HCT116 (cell line): ENCODE data around the gene DLG2. TPM values are rescaled to one million over a fixed set of nuclear protein-coding genes. Genes with fewer than 3 reads are reported as not detected.

Experiments used
- ATAC-seq: fragments of 200-7000 bp; cut with Tn5 transposase; 2 replicates; pipeline ENCODE4 v1.9.1; 2020; ENCODE audit warnings: mild to moderate bottlenecking, moderate library complexity
- BruUV-seq: library from RNA; stranded (reverse); fragments of 400-500 nt; replicated peaks from 2 replicates; lab custom pipeline; 2021; lab: Mats Ljungman, UMichigan
- CTCF ChIA-PET: fragments of 300-600 bp; sonication (Branson Sonifier 250); formaldehyde crosslinking; loops from one replicate; lab custom pipeline; 2021; ENCODE audit warnings: antibody characterized with exemption; lab: Charles Lee
- POLR2A ChIA-PET: fragments of 300-600, 350-600 bp; sonication (Branson Sonifier 250); formaldehyde crosslinking; loops from one replicate; lab custom pipeline; 2021; ENCODE audit warnings: antibody characterized with exemption; lab: Charles Lee
- RAD21 ChIA-PET, 2 experiments: fragments of 300-600 bp; sonication (Branson Sonifier 250); formaldehyde crosslinking; loops; one replicate each; lab custom pipeline; 2023; ENCODE audit warnings: low total read pairs in 2 of 2; ENCODE audit not compliant: uncharacterized antibody in 2 of 2, unreplicated experiment in 2 of 2, low non-redundant PET in 1 of 2; lab: Charles Lee
- DNase-seq: peaks from one replicate; pipeline ENCODE4 v3.0.0-alpha.2; 2010; ENCODE audit warnings: low read depth, low spot score
- H2AFZ ChIP-seq: fragments of 200-600 bp; shearing (Covaris generic), sonication (generic); 2 replicates; pipeline ENCODE4 v1.6.1; 2017; ENCODE audit warnings: low read depth, mixed run types, mixed read lengths, antibody characterized with exemption, low read length; ENCODE audit not compliant: poor library complexity, severe bottlenecking
- H3K27ac ChIP-seq: 2 replicates; pipeline ENCODE4 v1.5.1; 2012; ENCODE audit warnings: low read depth, low read length
- H3K27me3 ChIP-seq: fragments of 200-600 bp; sonication (generic); 2 replicates; pipeline ENCODE4 v1.6.1; 2016; ENCODE audit warnings: mixed run types, low read length, mixed read lengths; ENCODE audit not compliant: insufficient read depth
- H3K36me3 ChIP-seq, 2 experiments: fragments of 200-500 bp in 1 of 2; fragments of 200-600 bp in 1 of 2; sonication (Bioruptor generic) in 1 of 2; sonication (generic) in 1 of 2; 2 replicates each; pipeline versions ENCODE4 v1.5.1 to v1.6.1; 2014 to 2016; ENCODE audit warnings: low read length in 2 of 2, inconsistent platforms in 1 of 2, mixed read lengths in 1 of 2, mixed run types in 1 of 2; ENCODE audit not compliant: insufficient read depth in 2 of 2, control insufficient read depth in 1 of 2
- H3K4me1 ChIP-seq, 2 experiments: fragments of 200-600 bp in 1 of 2; sonication (generic) in 1 of 2; 2 replicates each; pipeline versions ENCODE4 v1.5.1 to v1.6.1; 2012 to 2017; ENCODE audit warnings: low read length in 2 of 2, inconsistent platforms in 1 of 2, mild to moderate bottlenecking in 1 of 2, mixed read lengths in 1 of 2, mixed run types in 1 of 2, moderate library complexity in 1 of 2; ENCODE audit not compliant: insufficient read depth in 2 of 2, control insufficient read depth in 1 of 2
- H3K4me2 ChIP-seq: fragments of 200-600 bp; sonication (generic); 2 replicates; pipeline ENCODE4 v1.6.1; 2017; ENCODE audit warnings: mixed run types, low read length, mixed read lengths
- H3K4me3 ChIP-seq, 2 experiments: fragments of 200-600 bp in 1 of 2; sonication (generic) in 1 of 2; replicated peaks in 1 of 2; 2 replicates each; pipeline ENCODE4 v1.5.1; 2011 to 2016; ENCODE audit warnings: low read length in 2 of 2, control low read depth in 1 of 2, low read depth in 1 of 2, mild to moderate bottlenecking in 1 of 2, mixed read lengths in 1 of 2, mixed run types in 1 of 2
- H3K79me2 ChIP-seq: fragments of 200-600 bp; sonication (generic); 2 replicates; pipeline ENCODE4 v1.6.1; 2017; ENCODE audit warnings: mild to moderate bottlenecking, mixed run types, low read length, moderate library complexity, mixed read lengths; ENCODE audit not compliant: insufficient read depth
- H3K9ac ChIP-seq: fragments of 200-600 bp; sonication (generic); 2 replicates; pipeline ENCODE4 v1.6.1; 2016; ENCODE audit warnings: low read length, mixed read lengths
- H3K9me2 ChIP-seq: fragments of 200-600 bp; sonication (generic), shearing (Covaris generic); 2 replicates; pipeline ENCODE4 v1.6.1; 2017; ENCODE audit warnings: mixed run types, mild to moderate bottlenecking, moderate library complexity; ENCODE audit not compliant: insufficient read depth
- H3K9me3 ChIP-seq, 2 experiments: fragments of 200-500 bp in 1 of 2; fragments of 200-600 bp in 1 of 2; sonication (Bioruptor generic) in 1 of 2; sonication (generic) in 1 of 2; 2 replicates each; pipeline ENCODE4 v1.6.1; 2014 to 2017; ENCODE audit warnings: low read length in 2 of 2, mixed read lengths in 2 of 2, inconsistent platforms in 1 of 2, low read depth in 1 of 2, mild to moderate bottlenecking in 1 of 2, mixed run types in 1 of 2, moderate library complexity in 1 of 2; ENCODE audit not compliant: control insufficient read depth in 1 of 2, insufficient read depth in 1 of 2
- H4K20me1 ChIP-seq: fragments of 200-600 bp; sonication (generic), shearing (Covaris generic); 2 replicates; pipeline ENCODE4 v1.6.1; 2017; ENCODE audit warnings: mixed run types, mild to moderate bottlenecking, moderate library complexity; ENCODE audit not compliant: insufficient read depth
- ATF3 ChIP-seq: IDR thresholded peaks from 2 replicates; pipeline ENCODE4 v1.6.1; 2012
- EGR1 ChIP-seq: IDR thresholded peaks from 2 replicates; pipeline ENCODE4 v1.6.1; 2012; ENCODE audit warnings: low read depth
- ELF1 ChIP-seq: IDR thresholded peaks from 2 replicates; pipeline ENCODE4 v1.6.1; 2012; ENCODE audit warnings: low read depth, borderline replicate concordance
- EZH2 ChIP-seq: fragments of 200-600 bp; sonication (generic); IDR thresholded peaks from 2 replicates; pipeline ENCODE4 v1.6.1; 2017; ENCODE audit warnings: antibody characterized with exemption, mixed run types
- EZH2phosphoT487 ChIP-seq: fragments of 200-600 bp; IDR thresholded peaks from 2 replicates; pipeline ENCODE4 v1.6.1; 2018; ENCODE audit warnings: antibody characterized with exemption, borderline replicate concordance
- JUND ChIP-seq: IDR thresholded peaks from 2 replicates; pipeline ENCODE4 v1.6.1; 2012
- POLR2AphosphoS5 ChIP-seq: IDR thresholded peaks from 2 replicates; pipeline ENCODE4 v1.6.1; 2011; ENCODE audit warnings: mild to moderate bottlenecking, low read depth, low read length, moderate library complexity
- RAD21 ChIP-seq: IDR thresholded peaks from 2 replicates; pipeline ENCODE4 v1.6.1; 2012; ENCODE audit warnings: low read depth, mild to moderate bottlenecking
- SP1 ChIP-seq: IDR thresholded peaks from 2 replicates; pipeline ENCODE4 v1.6.1; 2012; ENCODE audit warnings: low read depth
- SRF ChIP-seq: IDR thresholded peaks from 2 replicates; pipeline ENCODE4 v1.6.1; 2012; ENCODE audit warnings: low read depth
- YY1 ChIP-seq: IDR thresholded peaks from 2 replicates; pipeline ENCODE4 v1.6.1; 2011; ENCODE audit warnings: low read length, low read depth, moderate library complexity, mild to moderate bottlenecking; ENCODE audit not compliant: insufficient replicate concordance; ENCODE audit errors: extremely low read depth
- ZBTB33 ChIP-seq: IDR thresholded peaks from 2 replicates; pipeline ENCODE4 v1.6.1; 2011; ENCODE audit warnings: mild to moderate bottlenecking, low read length, moderate library complexity; ENCODE audit not compliant: insufficient replicate concordance; ENCODE audit errors: extremely low read depth
- ZFX ChIP-seq: fragments of 450-650 bp; IDR thresholded peaks from 2 replicates; pipeline ENCODE4 v1.6.1; 2017
- ZNF274 ChIP-seq: fragments of 200-500 bp; sonication (Bioruptor generic); IDR thresholded peaks from 2 replicates; pipeline ENCODE4 v1.6.1; 2014; ENCODE audit warnings: mild to moderate bottlenecking, low read depth, low read length, inconsistent platforms
- intact Hi-C: fragments of 100-400 bp; cut with micrococcal nuclease; formaldehyde crosslinking; loops from 2 replicates; pipeline ENCODE4 v1.10.0; 2022
- total RNA-seq: library from RNA; stranded (reverse); gene quantifications from one replicate; pipeline ENCODE4 v1.2.1, GENCODE V29; 2021; ENCODE audit not compliant: unreplicated experiment
- TF ChIP-seq, protein P1 (sequence below): IDR thresholded peaks from 2 replicates; pipeline ENCODE4 v1.6.1; 2012; ENCODE audit warnings: low read depth

The DLG2 gene
- total RNA-seq, 1 experiment from 2014 or later, result 2.4 TPM

GRCh38 chr11:85127349-85127748 is 499.8 kb downstream of the DLG2 start:
- no TSS peak for BruUV-seq
- no peak overlapping the region for H3K4me2 ChIP-seq
- ChIA-PET RAD21 (no interaction called here), POLR2A (no interaction called here), CTCF (no interaction called here)
- no peak overlapping the region for H2AFZ ChIP-seq
- H3K9me2 ChIP-seq, result no peaks in the 10 kb centered on the region
- H3K27ac ChIP-seq, result no peak overlapping the region
- no peak for DNase-seq
- no peaks in the 10 kb centered on the region for H3K4me1 ChIP-seq
- no peak overlapping the region for H3K9ac ChIP-seq
- H3K79me2 ChIP-seq, result no peaks in the 10 kb centered on the region
- no peaks in the 10 kb centered on the region for H4K20me1 ChIP-seq
- TF ChIP-seq EZH2phosphoT487 (no peak), JUND (no peak), ZFX (no peak), EZH2 (no peak), YY1 (no peak), SP1 (no peak), ZNF274 (no peak), ELF1 (no peak), ATF3 (no peak), RAD21 (no peak), SRF (no peak), EGR1 (no peak), ZBTB33 (no peak), POLR2AphosphoS5 (no peak)
- TF ChIP-seq, protein P1, sequence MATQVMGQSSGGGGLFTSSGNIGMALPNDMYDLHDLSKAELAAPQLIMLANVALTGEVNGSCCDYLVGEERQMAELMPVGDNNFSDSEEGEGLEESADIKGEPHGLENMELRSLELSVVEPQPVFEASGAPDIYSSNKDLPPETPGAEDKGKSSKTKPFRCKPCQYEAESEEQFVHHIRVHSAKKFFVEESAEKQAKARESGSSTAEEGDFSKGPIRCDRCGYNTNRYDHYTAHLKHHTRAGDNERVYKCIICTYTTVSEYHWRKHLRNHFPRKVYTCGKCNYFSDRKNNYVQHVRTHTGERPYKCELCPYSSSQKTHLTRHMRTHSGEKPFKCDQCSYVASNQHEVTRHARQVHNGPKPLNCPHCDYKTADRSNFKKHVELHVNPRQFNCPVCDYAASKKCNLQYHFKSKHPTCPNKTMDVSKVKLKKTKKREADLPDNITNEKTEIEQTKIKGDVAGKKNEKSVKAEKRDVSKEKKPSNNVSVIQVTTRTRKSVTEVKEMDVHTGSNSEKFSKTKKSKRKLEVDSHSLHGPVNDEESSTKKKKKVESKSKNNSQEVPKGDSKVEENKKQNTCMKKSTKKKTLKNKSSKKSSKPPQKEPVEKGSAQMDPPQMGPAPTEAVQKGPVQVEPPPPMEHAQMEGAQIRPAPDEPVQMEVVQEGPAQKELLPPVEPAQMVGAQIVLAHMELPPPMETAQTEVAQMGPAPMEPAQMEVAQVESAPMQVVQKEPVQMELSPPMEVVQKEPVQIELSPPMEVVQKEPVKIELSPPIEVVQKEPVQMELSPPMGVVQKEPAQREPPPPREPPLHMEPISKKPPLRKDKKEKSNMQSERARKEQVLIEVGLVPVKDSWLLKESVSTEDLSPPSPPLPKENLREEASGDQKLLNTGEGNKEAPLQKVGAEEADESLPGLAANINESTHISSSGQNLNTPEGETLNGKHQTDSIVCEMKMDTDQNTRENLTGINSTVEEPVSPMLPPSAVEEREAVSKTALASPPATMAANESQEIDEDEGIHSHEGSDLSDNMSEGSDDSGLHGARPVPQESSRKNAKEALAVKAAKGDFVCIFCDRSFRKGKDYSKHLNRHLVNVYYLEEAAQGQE, result no peak
- intact Hi-C loops, result no loop called here
- H3K9me3 ChIP-seq, result no peaks in the 10 kb centered on the region
- ATAC-seq, result no peak
- no peaks in the 10 kb centered on the region for H3K36me3 ChIP-seq
- no peak overlapping the region for H3K4me3 ChIP-seq
- H3K27me3 ChIP-seq, result no peaks in the 10 kb centered on the region
